HG02938 (cell line): ENCODE data around the gene KAZN.

Experiments
- ATAC-seq: cut with Tn5 transposase; IDR thresholded peaks from one replicate; pipeline ENCODE4 v1.9.1; 2021; ENCODE audit warnings: mild to moderate bottlenecking, moderate library complexity; ENCODE audit not compliant: unreplicated experiment

Gene KAZN

GRCh38 chr1:14738647-14739046 is 140.2 kb downstream of the KAZN start:
- no peak for ATAC-seq

GRCh38 chr1:14739082-14739832 is 140.8 kb downstream of the KAZN start:
- no peak for ATAC-seq

DNA sequence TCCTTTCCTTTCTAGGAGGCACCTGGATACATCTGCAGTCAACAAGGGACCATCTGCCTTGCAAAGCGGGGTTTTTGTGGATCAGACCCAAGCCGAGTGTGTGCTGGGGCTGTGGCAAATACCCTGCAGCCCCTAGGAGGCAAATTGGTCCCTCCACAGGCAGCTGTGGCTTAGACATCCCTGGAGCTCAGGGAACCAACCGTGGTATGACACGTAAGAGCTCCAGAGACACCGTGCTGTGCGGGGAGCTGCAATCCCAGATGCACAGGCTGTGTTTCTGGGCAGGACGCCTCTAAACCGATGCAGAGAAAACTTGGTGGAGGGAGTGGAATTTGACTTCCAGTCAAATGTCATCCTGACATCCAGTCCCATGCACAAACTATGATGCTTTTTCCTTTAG is 141.5 kb downstream of the KAZN start:
- ATAC-seq, result no peak

DNA sequence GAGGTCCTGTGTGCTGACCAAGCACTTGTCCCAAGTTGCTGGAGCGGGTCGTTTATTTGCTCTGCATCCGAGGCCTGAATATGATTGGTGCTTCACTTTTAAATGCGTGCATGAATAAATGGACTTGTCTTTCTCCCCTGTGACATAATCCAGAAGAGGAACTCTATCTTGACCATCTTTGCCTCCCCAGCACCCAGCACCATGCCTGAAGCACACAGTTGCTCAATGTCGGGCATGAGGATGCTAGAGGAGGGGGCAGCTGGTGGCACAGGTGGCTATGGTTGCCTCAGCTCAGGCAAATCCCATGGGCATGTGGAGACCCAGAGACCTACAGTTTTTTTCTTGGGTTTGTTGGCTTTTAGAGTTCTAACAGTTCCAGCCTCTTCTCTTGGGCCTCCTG is 142.6 kb downstream of the KAZN start:
- no peak for ATAC-seq

DNA sequence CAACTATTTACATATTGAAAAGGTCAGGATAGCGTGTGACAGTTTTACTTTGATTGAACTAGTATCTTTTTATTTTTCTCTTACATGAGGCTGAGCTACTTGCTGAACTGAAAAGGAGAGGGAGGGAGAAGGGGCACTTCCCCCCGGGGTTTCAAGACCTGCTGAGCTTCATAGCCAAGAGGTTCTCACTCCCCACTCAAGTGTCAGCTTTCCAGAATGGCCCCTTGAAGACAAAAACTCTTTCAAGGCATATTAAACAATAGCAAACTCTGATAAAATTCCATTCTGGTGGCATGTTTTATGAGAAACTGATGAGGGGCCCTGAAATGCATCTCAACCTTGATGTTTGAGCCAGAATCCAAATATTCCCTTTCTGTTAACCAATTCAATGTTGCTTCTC is 143.0 kb downstream of the KAZN start:
- ATAC-seq, result no peak

GRCh38 chr1:14742181-14742980 is 143.9 kb downstream of the KAZN start:
- no peak for ATAC-seq

DNA sequence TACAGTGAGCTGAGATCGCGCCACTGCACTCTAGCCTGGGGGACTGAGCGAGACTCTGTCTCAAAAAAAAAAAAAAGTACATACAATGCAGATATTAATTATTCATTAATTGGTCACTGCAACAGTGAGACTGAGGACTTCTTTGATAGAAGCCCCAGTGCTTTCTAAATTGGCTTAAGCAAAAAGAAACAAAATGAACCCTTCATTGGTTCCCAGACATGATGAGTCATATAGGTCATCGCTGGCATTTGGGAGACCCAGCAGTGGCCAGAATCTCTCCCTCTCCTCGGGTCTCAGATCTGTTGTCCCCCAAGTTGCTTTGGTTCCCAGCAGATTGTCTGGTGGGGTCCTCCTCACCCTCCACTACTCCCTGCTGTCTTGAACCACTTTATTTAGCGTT is 144.9 kb downstream of the KAZN start:
- no peak for ATAC-seq

DNA sequence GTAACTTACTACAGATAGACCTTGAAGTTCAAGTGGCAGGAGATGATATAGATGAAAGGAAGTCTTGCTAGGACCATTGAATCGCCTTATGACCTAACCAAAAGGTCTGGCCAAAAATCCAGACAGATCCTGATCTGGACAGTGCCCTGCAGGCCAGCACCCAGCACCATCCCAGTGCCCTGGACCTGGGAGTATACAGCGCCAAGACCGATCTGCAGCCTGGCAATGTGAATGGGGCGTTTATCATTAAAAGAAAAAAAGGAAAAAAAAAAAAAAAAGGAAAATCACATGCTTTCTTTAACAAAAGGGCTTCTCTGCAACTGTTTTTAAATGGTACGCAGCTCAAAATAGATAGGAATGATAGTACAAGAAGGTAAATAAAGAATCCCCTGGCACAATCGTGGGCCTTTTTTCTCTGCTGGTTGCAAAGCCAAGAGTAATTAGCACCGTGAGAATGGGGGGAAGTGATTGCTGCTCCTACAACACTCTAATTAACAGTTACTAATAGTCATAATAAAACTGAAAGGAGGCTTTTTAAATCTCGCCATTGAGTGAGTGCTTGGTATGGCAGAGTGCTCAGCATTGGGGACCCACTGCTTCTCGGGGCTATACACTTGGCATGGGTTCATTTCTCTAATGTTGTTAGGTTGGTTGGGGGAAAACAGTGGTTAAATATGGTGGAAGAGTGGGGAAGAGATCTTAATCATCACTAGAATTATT is 146.7 kb downstream of the KAZN start:
- ATAC-seq, result no peak

- ATAC-seq, result no peak
Measured at GRCh38 chr1:14745789-14746188, 147.3 kb downstream of the KAZN start.

GRCh38 chr1:14746393-14746792 is 147.9 kb downstream of the KAZN start:
- no peak for ATAC-seq

GRCh38 chr1:14748151-14748550 is 149.7 kb downstream of the KAZN start:
- ATAC-seq, result no peak

DNA sequence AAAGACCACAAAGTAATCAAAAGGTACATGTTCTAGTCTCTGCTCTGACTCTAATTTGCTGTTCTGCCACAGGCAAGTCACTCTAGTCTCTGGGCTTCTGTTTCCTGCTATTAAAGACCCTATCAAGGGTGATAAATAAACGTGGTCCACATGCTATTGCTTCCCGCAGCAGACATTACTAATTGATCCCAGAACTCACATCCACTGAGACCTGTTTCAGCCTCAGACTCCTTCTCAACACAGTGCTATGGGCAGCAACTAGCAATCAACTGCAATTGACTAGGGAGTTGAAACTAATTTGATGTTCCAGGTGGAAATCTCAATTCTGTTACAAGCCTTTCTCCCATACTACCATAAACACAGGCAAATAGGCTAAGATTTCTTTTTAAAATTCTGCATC is 150.5 kb downstream of the KAZN start:
- ATAC-seq, result no peak

- no peak for ATAC-seq
Measured at GRCh38 chr1:14750490-14750889, 152.0 kb downstream of the KAZN start.

DNA sequence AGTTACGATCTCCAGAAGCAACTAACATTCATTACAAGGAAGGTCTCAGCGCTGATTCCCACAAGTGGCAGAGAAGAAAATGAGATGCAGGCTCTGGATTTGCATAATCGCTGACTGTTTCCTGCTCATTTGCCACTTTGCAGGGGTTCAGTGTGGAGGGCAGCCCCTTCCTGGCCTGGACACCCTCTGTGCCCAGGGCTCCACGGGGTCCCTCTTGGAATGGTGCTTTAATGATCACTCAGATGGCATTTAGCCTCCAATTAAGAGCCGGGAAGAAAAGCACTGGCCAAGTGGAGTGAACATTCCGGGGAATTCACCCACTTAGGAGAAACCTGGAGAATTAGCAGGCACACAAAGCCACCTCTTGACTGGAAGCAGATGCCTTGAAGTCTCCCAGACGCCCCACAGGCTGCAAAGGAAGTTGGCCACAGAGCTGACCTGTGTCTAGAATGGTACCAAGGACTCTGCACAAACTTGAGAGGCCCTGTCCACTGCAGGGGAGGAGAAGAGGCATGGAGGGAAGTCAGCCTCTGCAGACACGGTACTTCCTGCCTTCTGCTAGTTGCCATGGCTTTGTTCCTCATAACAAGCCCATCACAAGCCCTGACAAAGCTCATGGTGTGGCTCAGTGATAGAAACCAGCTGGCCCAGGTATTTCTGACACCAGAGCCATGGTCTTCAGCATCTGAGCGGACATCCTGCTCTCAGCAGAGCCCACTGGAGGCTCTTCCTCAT is 157.2 kb downstream of the KAZN start:
- ATAC-seq, result no peak

DNA sequence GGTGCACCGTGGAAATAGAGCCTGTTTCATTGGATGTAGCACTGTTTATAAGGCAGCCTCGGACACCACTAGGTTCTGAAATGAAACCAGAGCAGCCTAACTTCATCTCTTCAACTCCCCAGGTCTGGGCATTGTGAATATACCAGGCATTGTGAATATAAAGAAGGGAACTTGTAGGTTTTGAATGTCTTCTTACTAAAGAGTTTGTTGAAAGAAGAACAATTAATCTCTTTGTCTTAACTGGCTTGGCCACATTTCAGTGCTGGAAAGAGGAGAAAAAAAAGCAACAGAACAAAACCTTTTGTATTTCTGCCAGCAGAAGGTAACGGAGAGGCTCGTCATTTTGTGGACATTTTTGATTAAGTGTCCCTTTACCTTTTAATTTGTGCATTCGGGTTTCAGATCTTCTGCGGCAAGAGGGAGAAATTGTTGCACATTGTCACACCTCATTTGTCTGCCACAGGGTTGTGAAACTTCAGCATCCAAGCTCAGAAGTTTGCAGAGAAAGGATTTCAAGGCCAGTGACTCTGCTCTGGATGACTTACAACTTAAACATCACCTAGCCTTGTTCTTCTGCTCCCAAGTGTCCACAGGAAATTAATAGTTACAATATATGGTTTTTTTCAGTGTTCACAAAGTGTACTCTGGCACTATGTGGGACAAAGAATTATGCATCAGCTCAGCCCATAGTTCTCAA is 158.3 kb downstream of the KAZN start:
- no peak for ATAC-seq

DNA sequence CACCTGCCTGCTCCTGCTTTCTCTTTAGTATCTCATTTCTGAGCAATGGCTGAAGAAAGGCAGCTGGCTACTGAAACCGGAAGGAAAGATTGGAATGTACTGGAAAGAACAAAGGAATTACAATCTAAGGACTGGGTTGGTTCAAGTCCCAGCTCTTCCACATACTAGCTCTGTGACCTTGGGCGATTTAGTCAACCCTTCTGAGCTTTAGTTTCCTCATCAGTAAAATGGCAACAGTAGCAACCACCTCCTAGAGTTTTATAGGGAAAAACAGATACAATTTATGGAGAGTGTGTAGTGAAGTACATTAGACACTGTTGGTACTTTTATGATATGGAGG is 158.8 kb downstream of the KAZN start:
- ATAC-seq, result no peak

GRCh38 chr1:14759042-14759818 is 160.7 kb downstream of the KAZN start:
- no peak for ATAC-seq

DNA sequence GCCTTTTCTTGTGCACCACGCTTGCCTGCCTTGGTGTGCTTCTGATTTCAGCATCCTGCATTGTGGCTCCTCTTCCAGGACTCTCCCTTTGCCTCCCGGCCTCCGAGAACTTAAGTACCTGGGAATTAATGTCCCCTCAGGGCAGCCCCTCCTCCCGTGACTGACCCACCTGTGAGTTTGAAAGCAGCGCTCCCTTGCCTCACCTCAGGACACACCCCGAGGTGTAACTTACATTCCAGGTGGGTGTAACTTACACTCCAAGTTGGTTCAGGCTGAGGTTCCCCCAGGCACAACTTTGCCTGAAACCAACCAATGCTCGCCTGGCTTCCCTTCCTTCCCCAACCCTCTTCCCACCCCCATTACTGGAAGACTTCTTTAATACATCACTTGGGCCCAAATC is 161.4 kb downstream of the KAZN start:
- ATAC-seq, result no peak

- ATAC-seq, result no peak
Measured at GRCh38 chr1:14760780-14761179, 162.3 kb downstream of the KAZN start.
